KBM-7 (cell line): Measurements from ENCODE around the gene UGT1A3.

Source experiments
- DNase-seq: peaks from one replicate; pipeline ENCODE4 v3.0.0-alpha.2; 2015
- in situ Hi-C: fragments of 300-500 bp; cut with MboI; formaldehyde crosslinking; loops from 2 replicates; pipeline ENCODE4 v1.14.3; 2020; ENCODE audit warnings: low sequenced_read_pairs, low pct_unique_long_range_greater_than_20kb, mixed read lengths

The UGT1A3 gene

DNA sequence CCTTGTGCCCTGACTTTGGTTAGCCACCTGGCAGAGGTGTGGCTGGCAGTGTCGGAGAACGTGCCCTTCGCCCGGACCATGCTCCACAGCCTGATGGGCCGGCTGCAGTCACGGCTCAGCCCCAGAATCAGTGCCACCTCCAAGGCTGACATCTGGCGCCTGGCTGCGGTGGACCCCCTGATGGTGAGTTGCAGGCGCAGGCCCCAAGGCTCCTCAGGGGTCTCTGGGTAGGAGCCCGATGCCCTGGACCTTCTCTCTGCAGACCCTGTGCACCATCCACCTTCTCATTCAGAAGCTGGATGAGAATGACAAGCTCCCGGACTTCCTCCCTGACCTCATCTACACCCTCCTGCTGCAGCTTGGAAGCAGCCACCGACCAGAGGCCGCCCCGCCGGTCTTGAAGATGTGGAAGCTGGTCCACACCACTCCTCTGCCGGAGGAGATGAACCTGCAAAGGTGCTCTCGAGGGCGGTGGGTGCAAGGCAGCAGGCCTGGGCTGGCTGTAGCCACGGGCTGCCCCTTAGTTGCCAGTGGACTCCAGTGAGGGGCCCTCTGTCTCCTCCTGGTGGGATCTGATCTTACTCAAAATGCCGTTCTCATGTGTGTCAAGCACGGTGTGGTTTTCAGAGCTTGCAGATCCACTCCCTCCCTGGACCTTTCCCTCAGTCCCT, 93.4 kb downstream of the UGT1A3 start:
- in situ Hi-C loops, result no loop called here
- no peak for DNase-seq
